Measurements from ENCODE around the gene ALG8. TPM values are rescaled to one million over a fixed set of nuclear protein-coding genes. Genes with fewer than 3 reads are reported as not detected.

The ALG8 gene
- total RNA-seq, 4 donors from 2014 or later = 24.4 to 47.0 (median 32.6) TPM

GRCh38 chr11:78160557-78160956 is 21.1 kb upstream of the ALG8 start:
- TF ChIP-seq CTCF (IDR thresholded peaks at IDR 0.05) = no peak
- DNase-seq (ENCODE audit: low spot score) = no peak
- no peak for ATAC-seq (ENCODE audit: low FRiP score)

- DNase-seq (ENCODE audit: low spot score) (no peak), ATAC-seq (ENCODE audit: low FRiP score) (no peak)
- no peak for TF ChIP-seq CTCF (IDR thresholded peaks at IDR 0.05)
These were observed 19.7 kb upstream of the ALG8 start for GRCh38 chr11:78158987-78159652.

DNA sequence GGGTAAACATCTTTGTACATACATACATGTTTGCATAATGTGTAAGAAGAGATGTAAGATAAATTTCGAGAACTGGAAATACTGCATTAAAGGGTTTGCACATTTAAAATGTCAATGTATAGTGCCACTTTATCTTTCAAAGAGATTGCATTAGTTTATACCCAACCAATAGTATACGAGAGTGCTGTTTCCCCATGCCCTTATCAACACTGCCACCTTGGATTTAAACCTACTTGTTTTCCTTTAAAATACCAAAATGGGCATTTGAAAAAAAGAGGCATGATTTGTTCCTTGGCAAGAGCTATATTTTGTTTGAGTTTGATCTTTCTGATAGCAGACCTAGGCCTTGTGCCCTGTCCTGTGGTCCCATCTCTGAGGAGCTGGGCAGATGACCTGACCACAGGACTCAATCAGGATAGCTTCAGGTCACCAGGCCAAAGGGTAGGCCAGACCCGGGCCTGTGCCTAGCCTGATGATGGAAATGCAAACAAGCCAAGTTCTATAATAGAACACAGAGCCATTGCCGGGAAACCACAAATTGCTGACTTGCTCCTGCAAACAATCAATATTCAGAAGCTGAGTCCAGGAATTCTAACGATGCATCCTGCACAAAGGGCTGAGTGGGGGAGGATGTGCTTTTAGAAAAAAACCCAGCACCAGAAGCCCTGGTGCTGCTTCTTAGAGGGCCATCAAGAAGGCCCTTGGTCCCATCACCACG is 16.9 kb upstream of the ALG8 start:
- no peak for TF ChIP-seq CTCF (IDR thresholded peaks at IDR 0.05)
- DNase-seq (ENCODE audit: low spot score) = no peak
- ATAC-seq (ENCODE audit: low FRiP score) = no peak

DNA sequence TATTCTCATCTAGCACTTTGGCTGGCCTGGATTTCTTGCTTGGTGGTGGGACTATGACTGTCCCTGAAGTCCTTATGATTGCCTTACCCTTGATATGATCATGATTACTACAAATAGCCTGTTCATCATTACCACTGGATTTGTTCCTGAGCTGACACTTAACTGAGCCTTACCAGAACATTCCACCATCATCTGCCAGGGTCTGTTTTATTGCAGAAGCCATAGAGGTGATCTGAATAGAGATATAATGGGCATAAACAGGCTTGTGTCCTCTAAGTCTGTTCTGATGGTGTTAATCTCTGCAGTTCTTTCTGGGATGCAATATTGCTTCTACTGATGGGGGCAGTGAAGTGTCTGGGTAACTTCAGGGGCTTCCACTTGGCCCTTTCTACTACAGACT is 12.4 kb upstream of the ALG8 start:
- ATAC-seq (ENCODE audit: low FRiP score) (no peak), DNase-seq (ENCODE audit: low spot score) (no peak)
- TF ChIP-seq CTCF (IDR thresholded peaks at IDR 0.05) = no peak

GRCh38 chr11:78150754-78151153 is 11.3 kb upstream of the ALG8 start:
- no peak for ATAC-seq (ENCODE audit: low FRiP score)
- TF ChIP-seq CTCF (IDR thresholded peaks at IDR 0.05) = no peak
- DNase-seq (ENCODE audit: low spot score) = no peak

GRCh38 chr11:78150346-78150745 is 10.9 kb upstream of the ALG8 start:
- ATAC-seq (ENCODE audit: low FRiP score) = no peak
- DNase-seq (ENCODE audit: low spot score) = no peak
- TF ChIP-seq CTCF (IDR thresholded peaks at IDR 0.05) = no peak

- no peak for ATAC-seq (ENCODE audit: low FRiP score)
These were observed 10.2 kb upstream of the ALG8 start for GRCh38 chr11:78149646-78150045.

More at GRCh38 chr11:78149646-78150045, 10.2 kb upstream of the ALG8 start:
- DNase-seq (ENCODE audit: low spot score) = no peak
- TF ChIP-seq CTCF (IDR thresholded peaks at IDR 0.05) = no peak
